Measurements from ENCODE around the gene MAP4.

Gene MAP4

GRCh38 chr3:47852604-47853602 is 163.3 kb downstream of the MAP4 start:
- DNase-seq (no peak), ATAC-seq (no peak)
- H3K9me3 Mint-ChIP-seq: no peaks in the 10 kb centered on the region
- no peak overlapping the region for H3K4me3 Mint-ChIP-seq
- H3K27me3 Mint-ChIP-seq: no peaks in the 10 kb centered on the region
- H3K27ac Mint-ChIP-seq: no peak overlapping the region
- H3K4me1 Mint-ChIP-seq: no peaks in the 10 kb centered on the region

GRCh38 chr3:47851888-47852603 is 164.2 kb downstream of the MAP4 start:
- ATAC-seq (no peak), DNase-seq (no peak)
- Mint-ChIP-seq H3K4me3 (no peak overlapping the region), H3K27ac (peak overlapping the region in 1 of 2 donors; percentile 68), H3K9me3 (no peaks in the 10 kb centered on the region), H3K4me1 (no peaks in the 10 kb centered on the region), H3K27me3 (no peaks in the 10 kb centered on the region)

GRCh38 chr3:47850564-47851410 is 165.4 kb downstream of the MAP4 start:
- Mint-ChIP-seq H3K27me3 (no peaks in the 10 kb centered on the region), H3K27ac (peak overlapping the region in 1 of 2 donors; percentile 91), H3K4me1 (no peaks in the 10 kb centered on the region), H3K4me3 (no peak overlapping the region), H3K9me3 (no peaks in the 10 kb centered on the region)
- no peak for DNase-seq
- no peak for ATAC-seq

GRCh38 chr3:47849699-47850563 is 166.3 kb downstream of the MAP4 start:
- Mint-ChIP-seq H3K27ac (peak overlapping the region in 1 of 2 donors; percentile 91), H3K4me3 (no peak overlapping the region), H3K9me3 (no peaks in the 10 kb centered on the region), H3K27me3 (no peaks in the 10 kb centered on the region), H3K4me1 (no peaks in the 10 kb centered on the region)
- DNase-seq (no peak), ATAC-seq (peak; percentile 38)

GRCh38 chr3:47849186-47849698 is 167.0 kb downstream of the MAP4 start:
- no peaks in the 10 kb centered on the region for H3K9me3 Mint-ChIP-seq
- no peaks in the 10 kb centered on the region for H3K4me1 Mint-ChIP-seq
- H3K4me3 Mint-ChIP-seq: no peak overlapping the region
- no peaks in the 10 kb centered on the region for H3K27me3 Mint-ChIP-seq
- DNase-seq (no peak), ATAC-seq (no peak)
- peak overlapping the region; percentile 55 to 89 for H3K27ac Mint-ChIP-seq

GRCh38 chr3:47848599-47849117 is 167.6 kb downstream of the MAP4 start:
- H3K27me3 Mint-ChIP-seq: no peaks in the 10 kb centered on the region
- no peak overlapping the region for H3K4me3 Mint-ChIP-seq
- ATAC-seq: no peak
- DNase-seq: no peak
- no peak overlapping the region for H3K27ac Mint-ChIP-seq
- no peaks in the 10 kb centered on the region for H3K4me1 Mint-ChIP-seq
- no peaks in the 10 kb centered on the region for H3K9me3 Mint-ChIP-seq

- Mint-ChIP-seq H3K9me3 (no peaks in the 10 kb centered on the region), H3K4me1 (no peaks in the 10 kb centered on the region), H3K27ac (peak overlapping the region in 1 of 2 donors; percentile 54), H3K27me3 (no peaks in the 10 kb centered on the region), H3K4me3 (no peak overlapping the region)
- ATAC-seq: no peak
- DNase-seq: no peak
Observed at GRCh38 chr3:47847801-47848518, 168.3 kb downstream of the MAP4 start.

- Mint-ChIP-seq H3K4me3 (no peak overlapping the region), H3K4me1 (no peaks in the 10 kb centered on the region), H3K27ac (no peak overlapping the region), H3K9me3 (no peaks in the 10 kb centered on the region), H3K27me3 (no peaks in the 10 kb centered on the region)
- DNase-seq (no peak), ATAC-seq (no peak)
Observed at GRCh38 chr3:47847260-47847659, 169.0 kb downstream of the MAP4 start.

GRCh38 chr3:47846880-47847248 is 169.4 kb downstream of the MAP4 start:
- DNase-seq (no peak), ATAC-seq (no peak)
- H3K4me1 Mint-ChIP-seq: no peaks in the 10 kb centered on the region
- no peaks in the 10 kb centered on the region for H3K9me3 Mint-ChIP-seq
- no peaks in the 10 kb centered on the region for H3K27me3 Mint-ChIP-seq
- no peak overlapping the region for H3K4me3 Mint-ChIP-seq
- no peak overlapping the region for H3K27ac Mint-ChIP-seq

- H3K4me1 Mint-ChIP-seq: no peaks in the 10 kb centered on the region
- ATAC-seq (no peak), DNase-seq (no peak)
- H3K27ac Mint-ChIP-seq: peak overlapping the region in 1 of 2 donors; percentile 42
- no peak overlapping the region for H3K4me3 Mint-ChIP-seq
- H3K9me3 Mint-ChIP-seq: no peaks in the 10 kb centered on the region
- H3K27me3 Mint-ChIP-seq: no peaks in the 10 kb centered on the region
Observed at GRCh38 chr3:47846186-47846879, 169.9 kb downstream of the MAP4 start.

- DNase-seq: no peak
Observed at GRCh38 chr3:47841786-47842349, 174.3 kb downstream of the MAP4 start.

GRCh38 chr3:47838503-47838902 is 177.7 kb downstream of the MAP4 start:
- DNase-seq: no peak
- Mint-ChIP-seq H3K4me3 (no peak overlapping the region), H3K27me3 (no peaks in the 10 kb centered on the region), H3K4me1 (no peaks in the 10 kb centered on the region), H3K27ac (no peak overlapping the region), H3K9me3 (no peaks in the 10 kb centered on the region)
- no peak for ATAC-seq

More at GRCh38 chr3:47841786-47842349, 174.3 kb downstream of the MAP4 start:
- no peak overlapping the region for H3K4me3 Mint-ChIP-seq
- H3K9me3 Mint-ChIP-seq: no peaks in the 10 kb centered on the region
- no peak overlapping the region for H3K27ac Mint-ChIP-seq
- no peaks in the 10 kb centered on the region for H3K4me1 Mint-ChIP-seq
- H3K27me3 Mint-ChIP-seq: no peaks in the 10 kb centered on the region
- ATAC-seq: no peak

- DNase-seq: no peak
- Mint-ChIP-seq H3K4me3 (no peak overlapping the region), H3K9me3 (no peaks in the 10 kb centered on the region), H3K27ac (peak overlapping the region in 1 of 2 donors; percentile 6), H3K4me1 (no peaks in the 10 kb centered on the region), H3K27me3 (no peaks in the 10 kb centered on the region)
- ATAC-seq: no peak
Observed at GRCh38 chr3:47836986-47837385, 179.2 kb downstream of the MAP4 start.

All from stimulated activated naive CD8-positive, alpha-beta T cell treated with anti-CD3 and anti-CD28 coated beads, Interleukin-15, amount 100 ng/mL, for 72 hours (primary cell).